Stimulated activated CD4-positive, alpha-beta T cell treated with anti-CD3 and anti-CD28 coated beads, TNF-alpha, amount 100 ng/mL, for 4 hours (primary cell): ENCODE results near the gene CGREF1.
"Not testable (repeated sequence)": the region's sequence is repeated elsewhere in the genome, so short reads cannot be mapped to it uniquely, and the experiment has no call there.

Experiments used
- DNase-seq, 3 experiments: peaks; one replicate each; pipeline ENCODE4 v3.0.0-alpha.2; 2020; ENCODE audit warnings: low read depth in 3 of 3

CGREF1 gene

DNA sequence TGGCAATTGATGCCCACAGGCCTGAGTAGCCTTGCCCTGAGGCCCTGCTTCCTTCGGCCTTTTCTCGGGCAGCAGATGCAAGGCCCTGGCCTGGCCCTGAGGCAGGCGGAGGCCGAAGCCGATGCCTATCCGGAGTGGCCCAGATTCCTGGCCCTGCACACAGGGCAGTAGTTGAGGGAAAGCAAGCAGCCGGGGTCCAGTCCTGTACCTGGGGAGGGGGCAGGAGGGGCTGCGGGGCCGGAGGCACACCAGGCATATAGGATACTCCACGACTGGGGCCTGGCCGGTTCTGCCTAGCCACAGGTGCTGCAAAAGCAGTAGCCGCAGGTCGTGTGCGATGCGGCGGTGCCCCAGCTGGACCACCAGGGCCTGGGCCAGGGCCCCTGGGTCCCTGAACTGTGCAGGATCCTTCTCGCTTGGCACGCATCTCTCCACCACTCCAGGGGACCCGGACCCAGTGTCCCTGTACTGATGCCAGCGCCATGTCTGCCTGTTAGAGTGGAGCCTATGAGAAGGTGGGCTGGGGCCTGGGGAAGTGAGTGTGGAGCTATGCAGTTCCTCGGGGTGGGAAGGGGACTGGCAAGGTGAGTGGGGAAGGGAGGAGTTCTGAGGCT, 18.5 kb upstream of the CGREF1 start:
- DNase-seq, result no peak

DNA sequence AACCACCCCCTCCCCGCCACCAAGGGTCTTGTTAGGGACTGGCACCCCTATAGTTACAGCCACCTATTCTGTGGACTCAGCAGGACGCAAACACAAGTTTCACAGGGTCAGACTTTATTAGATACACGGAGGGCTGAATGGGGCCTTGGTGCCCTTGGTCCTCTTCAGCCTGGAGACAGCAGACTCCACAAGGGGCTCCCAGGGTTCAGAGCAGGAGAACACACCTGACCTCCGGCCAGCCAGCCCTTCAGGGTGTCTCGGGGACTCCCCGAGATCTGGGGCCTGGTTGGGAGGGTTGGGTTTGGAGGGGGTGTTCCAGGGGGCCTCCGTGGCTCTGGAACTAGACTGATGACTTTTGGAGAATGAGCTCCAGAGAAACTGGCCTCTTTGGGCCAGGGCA, 17.8 kb upstream of the CGREF1 start:
- DNase-seq, result no peak

DNA sequence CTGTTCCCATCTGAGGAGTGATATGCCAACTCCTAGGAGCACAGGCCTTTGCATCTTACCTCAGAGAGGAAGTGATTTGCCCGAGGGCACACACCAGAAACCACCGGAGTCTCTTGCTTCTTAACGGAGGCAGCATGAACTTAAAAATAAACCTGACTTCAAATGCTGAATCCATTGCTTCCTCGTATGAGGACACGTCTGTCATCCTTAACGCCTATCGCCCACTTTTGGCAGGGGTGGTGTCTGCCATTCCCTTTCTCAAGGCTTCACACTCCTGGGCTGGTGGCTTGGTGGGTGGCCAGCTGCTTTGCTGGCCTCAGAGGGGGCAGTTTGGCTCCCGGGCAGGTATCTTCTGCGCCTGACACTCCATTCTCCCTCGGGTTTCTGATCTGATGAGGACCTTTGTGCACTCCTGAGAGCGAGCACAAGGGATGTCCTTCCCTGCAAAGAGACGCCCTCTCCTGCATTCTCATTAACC, 16.6 kb upstream of the CGREF1 start:
- DNase-seq, result no peak

DNA sequence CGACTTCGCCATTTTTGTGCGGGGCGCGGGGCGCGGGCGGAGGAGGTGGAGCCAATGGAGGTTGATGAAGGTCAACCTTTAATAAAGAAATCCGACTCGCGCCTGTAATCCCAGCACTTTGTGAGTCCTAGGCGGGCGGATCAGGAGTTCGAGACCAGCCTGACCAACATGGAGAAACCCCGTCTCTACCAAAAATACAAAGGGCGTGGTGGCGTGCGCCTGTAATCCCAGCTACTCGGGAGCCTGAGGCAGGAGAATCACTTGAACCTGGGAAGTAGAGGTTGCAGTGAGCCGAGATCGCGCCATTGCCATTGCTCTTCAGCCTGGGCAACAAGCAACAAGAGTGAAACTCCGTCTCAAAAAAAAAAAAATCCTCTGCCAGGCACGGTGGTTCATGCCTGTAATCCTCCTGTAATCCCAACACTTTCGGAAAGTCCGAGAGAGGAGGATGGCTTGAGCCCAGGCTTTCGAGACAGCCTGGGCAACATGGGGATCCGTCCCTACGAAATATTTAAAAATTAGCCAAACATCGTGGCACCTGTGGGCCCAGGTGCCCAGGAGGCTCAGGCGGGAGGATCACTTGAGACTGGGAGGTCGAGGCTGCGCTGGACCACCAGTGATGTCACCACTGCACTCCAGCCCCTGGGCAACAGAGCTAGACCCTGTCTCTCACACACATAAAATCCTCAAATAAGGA, 16.0 kb upstream of the CGREF1 start:
- no peak for DNase-seq

DNA sequence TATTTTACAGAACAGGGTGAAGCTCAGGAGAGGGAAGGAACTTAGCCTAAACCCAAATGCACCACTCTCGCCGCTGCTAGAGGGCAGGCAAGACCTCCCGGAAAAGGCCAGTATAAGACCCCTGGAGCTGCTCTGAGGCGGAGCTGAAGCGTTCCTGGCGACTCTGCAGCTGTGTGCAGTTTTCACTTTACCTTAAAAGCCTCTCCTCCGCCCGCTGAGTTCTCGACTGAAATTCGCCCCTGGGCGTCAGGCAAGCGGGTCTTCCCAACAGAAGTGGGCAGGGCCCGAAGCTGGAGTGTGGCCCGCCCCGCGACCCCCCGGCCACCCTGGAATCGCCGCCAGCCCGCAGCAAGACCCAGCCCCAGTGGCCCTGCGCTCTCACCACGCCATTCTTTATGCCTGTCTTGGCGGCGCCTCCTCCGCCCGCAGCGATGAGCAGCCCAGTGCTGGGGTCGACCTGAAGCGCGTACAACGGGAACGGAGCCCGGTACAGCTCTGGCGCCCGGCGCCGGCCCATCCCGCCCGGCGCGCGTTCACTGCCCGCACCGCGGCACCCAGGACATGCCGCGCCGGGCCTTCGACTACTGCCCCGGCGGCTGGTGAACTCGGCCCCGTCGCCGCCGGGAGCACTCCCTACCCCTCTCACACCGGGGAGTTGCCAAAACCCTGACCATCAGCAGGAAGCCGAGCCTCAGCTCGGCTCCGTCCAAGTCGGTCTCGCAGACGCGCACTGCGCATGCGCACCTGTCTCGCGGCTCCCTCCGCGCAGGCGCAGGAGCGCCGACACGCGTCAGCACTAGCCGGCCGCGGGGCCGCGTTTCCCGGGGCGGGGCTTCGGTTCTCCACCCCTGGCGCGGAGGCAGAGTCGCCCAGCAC, 15.2 kb upstream of the CGREF1 start, which contains the start of gene PREB:
Gene PREB (minus strand): TSS at position 732 of the 876 bp plus-strand sequence. CDS start 215 bp downstream, at position 517.
- peak; percentile 97 to 98 (median 97) for DNase-seq

DNA sequence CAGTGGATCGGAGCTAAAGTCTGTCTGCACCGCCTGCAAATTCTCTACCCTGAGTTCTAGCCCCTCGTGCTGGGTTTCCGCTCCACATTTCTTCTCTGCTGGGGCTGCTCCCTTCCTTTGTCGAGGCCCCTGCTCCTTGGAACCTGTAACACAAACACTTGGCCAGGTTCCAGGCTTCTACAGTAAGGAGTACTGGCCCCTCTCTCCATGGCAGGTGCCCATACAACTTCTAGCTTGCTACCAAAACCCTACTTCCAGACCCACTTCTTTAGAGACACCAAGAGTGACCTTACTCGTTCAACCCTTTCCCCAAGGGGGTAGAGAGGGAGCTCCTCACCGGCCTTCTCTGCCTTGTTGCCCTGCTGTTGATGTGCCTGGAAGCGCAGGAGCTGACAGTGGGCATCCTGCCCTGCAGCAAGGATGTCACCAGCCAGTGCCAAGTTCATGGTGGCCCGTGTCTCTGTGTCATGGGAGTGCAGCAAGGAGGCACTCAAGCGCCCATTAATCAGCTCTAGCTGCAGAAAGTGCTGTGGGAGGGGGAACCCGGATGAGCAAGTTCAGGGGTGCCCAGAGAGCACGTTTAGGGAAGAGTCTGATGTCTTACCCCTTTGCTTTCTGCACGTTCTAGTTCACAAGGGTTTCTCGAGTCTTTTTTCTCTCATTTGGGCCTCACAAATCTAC, 14.4 kb upstream of the CGREF1 start:
- no peak for DNase-seq

DNA sequence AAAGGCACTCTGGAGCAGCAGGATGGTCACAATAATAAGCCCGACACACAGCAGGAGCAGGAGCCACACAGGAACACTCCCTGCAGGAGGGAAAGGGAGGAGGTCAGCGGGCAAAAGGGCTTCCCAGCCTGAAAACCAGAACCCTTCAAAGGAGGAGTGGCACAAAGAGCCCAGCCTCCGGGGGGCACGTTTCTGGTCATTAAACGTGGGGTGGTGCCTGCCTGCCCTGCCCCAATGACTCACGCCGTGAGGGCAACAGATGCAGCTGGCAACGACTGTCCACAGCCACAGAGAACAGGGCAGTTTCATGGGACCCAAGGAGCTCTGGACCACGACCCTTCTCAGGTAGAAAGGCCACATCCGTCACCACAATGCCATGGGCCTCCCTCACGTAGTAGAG, 12.5 kb upstream of the CGREF1 start:
- DNase-seq, result no peak

DNA sequence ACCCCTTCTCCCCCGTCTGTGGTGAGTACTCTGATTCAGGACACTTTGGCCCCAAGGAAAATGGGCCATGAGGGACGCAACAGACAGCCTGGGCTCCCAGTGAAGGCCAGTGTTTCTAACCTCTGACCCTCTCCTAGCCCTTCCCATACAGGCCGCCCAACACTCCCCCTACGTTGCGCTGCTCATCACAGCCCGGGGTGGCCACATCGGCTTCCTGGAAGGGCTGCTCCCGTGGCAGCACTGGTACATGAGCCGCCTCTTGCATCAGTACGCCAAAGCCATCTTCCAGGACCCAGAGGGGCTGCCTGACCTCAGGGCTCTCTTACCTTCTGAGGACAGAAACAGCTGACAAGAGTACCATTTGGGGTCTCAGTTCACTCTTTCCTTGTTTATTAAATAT, 11.5 kb upstream of the CGREF1 start:
- DNase-seq, result no peak

DNA sequence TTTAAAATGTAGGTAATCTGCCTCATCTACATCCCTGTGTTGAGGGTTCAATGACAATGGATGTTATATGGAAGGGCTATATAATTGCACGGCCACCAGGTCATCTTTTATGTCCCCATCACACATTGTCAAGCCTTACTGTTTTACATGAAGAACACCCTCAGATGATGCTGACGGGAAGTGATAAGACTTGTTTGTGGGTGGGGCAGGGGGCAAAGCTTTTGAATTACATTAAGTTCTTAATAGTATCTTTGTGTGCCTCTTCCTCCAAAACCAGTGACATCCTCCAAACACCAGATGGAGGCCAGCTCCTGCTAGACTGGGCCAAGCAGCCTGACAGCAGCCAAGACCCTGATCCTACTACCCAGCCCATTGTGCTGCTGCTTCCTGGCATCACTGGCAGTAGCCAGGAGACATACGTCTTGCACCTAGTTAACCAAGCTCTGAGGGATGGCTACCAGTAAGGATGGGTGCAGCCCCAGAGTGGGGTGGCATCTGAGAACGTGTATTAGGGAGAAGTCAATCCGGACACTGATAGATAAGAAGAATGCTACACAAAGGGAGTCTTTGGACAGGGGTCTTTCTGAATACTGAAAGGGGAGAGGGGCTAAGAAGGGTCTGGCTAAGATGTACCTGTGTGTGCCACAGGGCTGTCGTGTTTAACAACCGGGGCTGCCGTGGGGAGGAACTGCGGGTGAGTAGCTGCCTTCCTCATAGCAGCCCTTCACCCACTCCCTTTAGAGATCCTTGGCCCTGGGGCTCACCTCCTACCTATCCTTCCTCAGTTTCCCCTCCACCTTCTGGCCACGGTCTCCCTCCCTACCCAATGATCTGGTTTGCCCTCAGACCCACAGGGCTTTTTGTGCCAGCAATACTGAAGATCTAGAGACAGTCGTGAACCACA, 10.0 kb upstream of the CGREF1 start:
- DNase-seq, result no peak

DNA sequence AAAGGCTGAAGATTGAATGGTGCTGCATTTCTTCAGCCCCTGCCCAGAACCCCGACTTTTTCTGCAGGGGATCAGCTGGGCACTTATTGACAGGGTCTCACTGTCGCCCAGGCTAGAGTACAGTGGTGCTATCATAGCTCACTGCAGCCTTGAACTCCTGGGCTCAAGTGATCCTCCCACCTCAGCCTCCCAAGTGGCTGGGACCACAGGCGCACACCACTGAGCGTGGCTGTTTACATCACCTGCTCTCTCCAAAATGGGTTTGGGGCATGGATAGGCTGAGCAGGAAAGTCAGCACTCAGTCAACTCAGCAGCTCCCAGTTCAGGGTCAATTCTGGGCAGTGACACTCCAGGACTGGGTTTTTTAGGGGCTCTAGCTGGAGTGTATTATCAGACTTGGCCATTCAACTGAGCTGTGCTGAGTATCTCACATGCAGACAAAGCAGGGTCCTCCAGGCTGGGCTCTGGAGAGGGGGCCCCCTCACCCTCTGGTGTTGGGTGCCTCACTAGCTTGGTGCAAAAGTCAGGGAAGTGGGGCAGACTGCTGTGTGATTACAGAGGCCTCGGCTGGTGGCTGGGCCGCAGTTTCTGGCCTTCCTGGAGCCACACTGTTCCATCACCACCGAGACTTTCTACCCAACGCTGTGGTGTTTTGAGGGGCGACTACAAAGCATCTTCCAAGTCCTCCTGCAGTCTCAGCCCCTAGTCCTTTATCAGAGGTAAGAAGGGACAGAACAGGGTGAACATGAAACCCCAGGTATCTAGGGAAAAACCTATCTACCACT, 9.1 kb upstream of the CGREF1 start:
- DNase-seq, result no peak

DNA sequence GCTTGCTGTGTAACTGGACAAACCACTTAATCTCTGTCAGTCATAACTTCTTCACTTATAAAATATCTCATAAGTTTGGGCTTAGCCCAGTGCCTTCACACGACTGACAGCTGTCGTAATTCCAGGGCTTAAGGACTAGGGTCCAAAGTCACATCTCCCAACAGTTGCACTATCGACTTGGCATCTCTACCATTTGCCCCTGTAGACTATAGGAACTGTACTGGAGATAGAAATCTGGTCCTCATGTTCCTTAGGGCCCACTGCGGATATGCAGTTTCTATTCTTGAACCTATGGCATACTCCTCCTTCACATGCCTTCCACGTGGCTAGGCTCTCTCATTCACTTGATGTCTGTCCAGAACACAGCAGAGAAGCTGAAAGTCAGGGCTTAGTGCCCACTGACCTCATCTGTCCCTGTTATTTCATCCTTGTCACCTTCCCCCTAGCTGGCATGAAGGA, 7.4 kb upstream of the CGREF1 start:
- no peak for DNase-seq

DNA sequence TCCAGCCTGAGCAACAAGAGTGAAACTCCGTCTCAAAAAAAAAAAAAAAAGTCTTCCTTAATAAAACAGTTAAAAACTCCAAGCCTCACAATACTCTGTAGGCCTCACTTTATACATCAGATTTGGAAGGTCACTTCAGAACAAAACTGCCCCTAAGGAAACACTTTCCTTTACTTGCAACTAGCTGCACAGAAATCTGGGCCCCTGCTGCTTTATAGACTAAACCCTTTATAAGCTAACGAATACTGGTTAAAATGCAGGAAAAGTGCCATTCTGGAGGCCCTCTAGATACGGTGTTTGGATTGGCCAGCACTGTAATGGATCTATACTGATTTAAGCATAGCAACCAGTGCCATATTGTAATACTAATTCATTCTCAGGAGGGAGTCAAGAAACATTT, 6.2 kb upstream of the CGREF1 start:
- no peak for DNase-seq

DNA sequence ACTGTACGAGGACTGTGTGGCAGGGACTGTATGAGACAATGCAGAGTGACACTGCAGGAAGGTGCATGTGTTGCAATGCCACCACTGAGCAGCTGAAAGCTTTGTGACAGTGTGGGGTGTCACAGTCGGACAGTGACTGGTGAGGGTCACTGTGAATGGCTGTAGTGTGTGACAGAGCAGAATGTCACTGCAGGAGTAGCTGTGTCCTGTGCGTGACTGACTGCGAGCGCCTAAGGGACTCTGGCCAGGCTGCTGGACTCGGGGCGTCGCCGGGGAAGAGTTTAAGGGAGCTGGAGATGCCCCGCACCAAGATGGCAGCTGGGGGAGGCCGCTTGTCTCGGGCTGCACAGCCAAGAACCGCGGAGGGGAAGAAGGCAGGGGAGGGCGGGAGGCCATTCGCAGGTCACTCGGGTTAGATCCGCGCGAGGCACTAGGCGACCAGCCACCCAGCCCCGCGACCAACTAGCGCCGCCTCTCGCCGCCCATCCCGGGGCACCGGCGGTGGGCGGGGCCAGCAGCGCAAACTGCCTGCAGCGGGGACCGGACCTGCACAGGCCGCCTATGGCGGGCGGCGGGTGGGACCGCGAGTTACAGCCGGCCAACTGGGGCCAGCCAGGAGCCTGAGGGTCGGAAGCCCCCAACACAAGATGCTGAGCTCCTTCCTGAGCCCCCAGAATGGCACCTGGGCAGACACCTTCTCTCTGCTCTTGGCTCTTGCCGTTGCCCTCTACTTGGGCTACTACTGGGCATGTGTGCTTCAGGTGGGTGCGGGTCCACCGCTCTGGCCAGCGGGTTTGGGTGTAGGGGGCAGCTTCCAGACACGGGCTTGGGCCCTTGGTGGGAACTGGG, 4.6 kb upstream of the CGREF1 start, which contains the start of gene ABHD1:
Gene ABHD1 (plus strand): TSS at position 514 of the 849 bp plus-strand sequence. CDS start 134 bp downstream, at position 648.
- DNase-seq, result peak; percentile 32 to 56 (median 37)

DNA sequence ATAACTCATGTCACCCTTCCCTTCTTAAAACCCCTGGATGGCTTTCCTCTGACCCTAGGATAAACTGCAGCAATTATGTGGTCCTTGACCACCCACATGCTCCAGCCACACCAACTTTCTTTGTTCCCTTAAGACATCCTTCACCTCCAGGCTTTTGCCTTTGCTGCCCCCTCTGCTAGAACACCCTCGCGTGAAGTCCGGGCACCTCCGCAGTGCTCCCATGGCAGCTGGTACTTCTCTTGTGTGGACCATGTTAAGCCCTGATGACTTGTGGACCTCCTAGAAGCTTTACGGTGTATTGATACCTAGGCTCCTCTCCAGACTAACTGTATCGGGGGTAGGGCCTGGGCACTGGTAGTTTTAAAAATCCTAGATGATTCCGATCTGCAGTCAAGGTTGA, 3.9 kb upstream of the CGREF1 start:
- DNase-seq, result no peak

DNA sequence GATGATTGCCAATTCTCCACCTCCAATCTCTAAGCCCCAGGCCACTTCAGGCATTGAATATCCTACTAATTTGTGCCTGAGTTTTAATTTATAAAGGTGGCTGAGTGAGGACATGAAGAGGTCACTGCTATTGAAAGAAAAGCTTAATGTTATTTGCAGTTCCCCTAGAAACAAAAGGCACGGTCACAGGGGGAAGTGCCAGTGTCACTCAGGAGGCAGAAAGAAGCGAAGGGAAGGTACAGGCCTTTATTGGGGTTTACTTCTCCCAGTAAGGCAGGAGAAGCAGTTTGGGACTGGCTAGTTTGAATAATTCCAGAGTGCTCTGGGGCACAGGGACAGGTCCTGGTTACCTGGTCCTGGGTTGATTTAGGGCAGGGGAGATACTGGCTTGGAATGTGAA, 3.0 kb upstream of the CGREF1 start:
- DNase-seq, result no peak

DNA sequence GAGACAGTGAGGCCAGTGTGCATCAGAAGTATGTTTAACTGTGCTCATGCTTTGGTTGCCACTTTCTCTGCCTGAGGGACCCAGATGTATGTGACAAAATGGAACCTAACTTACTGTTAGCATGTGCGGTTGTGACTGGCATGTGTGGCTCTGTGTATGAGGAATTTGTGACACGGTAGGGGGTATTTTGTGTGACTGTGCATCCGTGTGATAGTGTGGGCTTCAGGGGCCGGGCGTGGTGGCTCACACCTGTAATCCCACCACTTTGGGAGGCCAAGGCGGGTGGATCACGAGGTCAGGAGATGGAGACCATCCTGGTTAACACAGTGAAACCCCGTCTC, 372 bp upstream of the CGREF1 start:
- not testable (repeated sequence) for DNase-seq

DNA sequence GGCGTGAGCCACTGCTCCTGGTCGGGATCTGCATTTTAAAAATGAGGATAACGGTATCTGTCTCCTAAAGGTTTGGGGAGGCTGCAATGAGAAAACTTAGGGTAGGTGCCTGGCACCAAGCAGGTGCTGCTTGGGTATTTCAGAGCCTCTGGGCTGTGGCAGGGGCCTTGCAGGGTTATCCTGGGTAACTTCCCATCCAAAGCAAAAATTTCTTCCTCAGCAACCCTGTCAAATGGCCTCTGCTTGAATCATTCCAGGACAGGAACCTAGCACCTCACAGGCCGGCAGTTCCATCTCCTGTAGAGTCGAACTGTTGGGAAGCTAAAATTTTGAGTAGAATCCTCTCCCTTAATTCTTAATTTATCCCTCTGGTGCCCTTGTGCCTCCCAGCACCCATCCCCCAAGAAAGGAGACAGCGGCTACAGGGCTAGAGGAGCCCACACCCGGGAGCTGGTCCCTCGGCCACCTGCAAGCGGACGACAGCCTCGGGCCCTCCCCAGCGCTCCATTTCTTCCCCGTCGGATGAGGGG, 868 bp downstream of the CGREF1 start:
- DNase-seq, result no peak

DNA sequence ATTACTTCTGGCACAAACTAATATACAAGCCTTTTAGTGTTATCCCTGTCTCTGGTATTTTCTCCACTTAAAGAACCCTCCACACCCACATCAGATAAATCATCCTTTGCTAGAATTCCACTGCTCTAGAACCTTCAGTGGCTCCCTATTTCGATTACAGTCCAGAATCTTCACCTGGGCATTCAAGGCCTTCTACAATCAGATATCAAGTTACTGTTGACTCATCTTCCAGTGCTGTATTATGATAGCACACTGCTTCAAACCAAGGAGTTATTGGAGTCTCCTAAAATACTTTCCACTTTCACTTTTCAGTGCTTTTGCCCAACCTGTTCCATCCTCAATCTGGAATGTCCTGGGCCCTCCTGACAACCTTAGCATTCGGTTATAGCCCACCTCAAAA, 3.4 kb downstream of the CGREF1 start:
- DNase-seq, result no peak
